Left ventricle myocardium inferior (tissue), 1 donor: Measurements from ENCODE around the gene HAND2. TPM values are rescaled to one million over a fixed set of nuclear protein-coding genes. Genes with fewer than 3 reads are reported as not detected.
A peak's percentile ranks its signal among the peaks of the same experiment; 100 is the strongest.

Experiments used
- DNase-seq: peaks from one replicate; pipeline ENCODE4 v3.0.0-alpha.2; 2020
- H3K27ac ChIP-seq: fragments of 200-600 bp; replicated peaks from 2 replicates; pipeline ENCODE4 v1.8.0; 2021
- H3K27me3 ChIP-seq: fragments of 200-600 bp; 2 replicates; pipeline ENCODE4 v1.8.0; 2021; ENCODE audit warnings: low read depth
- H3K36me3 ChIP-seq: fragments of 200-600 bp; 2 replicates; pipeline ENCODE4 v1.8.0; 2021
- H3K4me1 ChIP-seq: fragments of 200-600 bp; 2 replicates; pipeline ENCODE4 v1.8.0; 2021
- H3K4me3 ChIP-seq: fragments of 200-600 bp; 2 replicates; pipeline ENCODE4 v1.8.0; 2021; ENCODE audit warnings: mild to moderate bottlenecking, moderate library complexity
- H3K9me3 ChIP-seq: fragments of 200-600 bp; replicated peaks from 2 replicates; pipeline ENCODE4 v1.8.0; 2021
- CTCF ChIP-seq: fragments of 200-600 bp; IDR thresholded peaks from 2 replicates; pipeline ENCODE4 v1.8.0; 2021; ENCODE audit warnings: antibody characterized with exemption, mild to moderate bottlenecking, borderline replicate concordance
- intact Hi-C: fragments of 100-400 bp; cut with micrococcal nuclease; formaldehyde crosslinking; loops from one replicate; pipeline ENCODE4 v1.11.0; 2022
- total RNA-seq: library from RNA; stranded (reverse); fragmentation: NEBNext Ultra II Directional; extraction: Animal tissue kit (Norgen Biotek cat#: 25700); gene quantifications from one replicate; pipeline ENCODE4 v1.2.1, GENCODE V29; 2021
- donor health status: DM: no; HTN: yes; CAD: no; lungs with severe emphysema.

HAND2 gene
- total RNA-seq, 1 donor from 2014 or later, result 117 TPM

GRCh38 chr4:173560896-173561295 is 30.9 kb upstream of the HAND2 start:
- Histone ChIP-seq H3K36me3 (no peaks in the 10 kb centered on the region), H3K27me3 (no peaks in the 10 kb centered on the region), H3K4me3 (no peak overlapping the region), H3K27ac (no peak overlapping the region), H3K4me1 (peaks cover 46% of the 10 kb centered on the region), H3K9me3 (no peaks in the 10 kb centered on the region)
- intact Hi-C loops, result no loop called here
- no peak for TF ChIP-seq CTCF
- DNase-seq, result no peak

- Histone ChIP-seq H3K4me1 (peaks cover 37% of the 10 kb centered on the region), H3K4me3 (no peak overlapping the region), H3K27ac (peak overlapping the region; percentile 34), H3K27me3 (no peaks in the 10 kb centered on the region), H3K36me3 (no peaks in the 10 kb centered on the region), H3K9me3 (no peaks in the 10 kb centered on the region)
- DNase-seq, result no peak
- TF ChIP-seq CTCF, result no peak
- intact Hi-C loops, result no loop called here
These were observed 26.5 kb upstream of the HAND2 start for GRCh38 chr4:173556398-173557131.

- Histone ChIP-seq H3K27me3 (no peaks in the 10 kb centered on the region), H3K4me3 (peak overlapping the region; percentile 13), H3K4me1 (peaks cover 45% of the 10 kb centered on the region), H3K36me3 (no peaks in the 10 kb centered on the region), H3K9me3 (no peaks in the 10 kb centered on the region), H3K27ac (peak overlapping the region; percentile 66)
- no peak for TF ChIP-seq CTCF
- intact Hi-C loops, result loop anchor here (10.0 kb wide), 1 partner anchor 197 kb away; no protein-coding TSS in a partner anchor
- no peak for DNase-seq
These were observed 17.9 kb upstream of the HAND2 start for GRCh38 chr4:173547889-173548288.

GRCh38 chr4:173546776-173547175 is 16.7 kb upstream of the HAND2 start:
- H3K27me3 ChIP-seq, result no peaks in the 10 kb centered on the region
- peaks cover 55% of the 10 kb centered on the region for H3K4me1 ChIP-seq
- H3K9me3 ChIP-seq, result no peaks in the 10 kb centered on the region
- no peak overlapping the region for H3K4me3 ChIP-seq
- peak overlapping the region; percentile 66 for H3K27ac ChIP-seq
- TF ChIP-seq CTCF, result no peak
- DNase-seq, result no peak
- no peaks in the 10 kb centered on the region for H3K36me3 ChIP-seq
- intact Hi-C loops, result loop anchor here (10.0 kb wide), 1 partner anchor 198 kb away; no protein-coding TSS in a partner anchor

- peaks cover 58% of the 10 kb centered on the region for H3K4me1 ChIP-seq
- no peaks in the 10 kb centered on the region for H3K36me3 ChIP-seq
- no peaks in the 10 kb centered on the region for H3K9me3 ChIP-seq
- peak overlapping the region; percentile 66 for H3K27ac ChIP-seq
- no peak for TF ChIP-seq CTCF
- H3K4me3 ChIP-seq, result no peak overlapping the region
- no peak for DNase-seq
- peaks cover 7% of the 10 kb centered on the region for H3K27me3 ChIP-seq
- intact Hi-C loops, result loop anchor here (10.0 kb wide), 1 partner anchor 199 kb away; no protein-coding TSS in a partner anchor
These were observed 15.4 kb upstream of the HAND2 start for GRCh38 chr4:173545440-173545839.
